ENCODE measurements around the gene MOB3C.

MOB3C gene

GRCh38 chr1:46603858-46604549 is 12.6 kb downstream of the MOB3C start, which contains the start of gene MKNK1:
TSS of gene MKNK1 (minus strand) at chr1:46604268. CDS start at chr1:46583327, 20,941 bp downstream.
- DNase-seq = peak; percentile 24 to 97 (median 84)

DNA sequence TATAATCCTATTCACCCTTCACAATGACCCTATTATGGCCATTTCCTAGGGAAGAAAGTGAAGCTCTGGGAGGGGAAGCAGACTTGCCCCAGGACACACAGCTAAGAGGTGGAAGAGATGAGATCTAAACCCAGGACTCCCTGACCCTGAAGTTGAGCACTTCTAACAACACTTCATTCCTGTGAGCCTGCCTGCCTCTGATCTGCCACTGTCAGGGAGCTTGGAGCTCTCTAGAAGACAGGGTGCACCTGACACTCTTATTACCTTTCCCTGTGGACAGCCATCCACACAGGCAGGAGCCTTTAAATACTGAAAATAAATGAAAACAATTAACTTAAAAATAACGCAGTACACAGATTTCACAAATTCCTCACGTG is 13.1 kb downstream of the MOB3C start:
- peak in 1 of 14 donors; percentile 33 for DNase-seq

DNA sequence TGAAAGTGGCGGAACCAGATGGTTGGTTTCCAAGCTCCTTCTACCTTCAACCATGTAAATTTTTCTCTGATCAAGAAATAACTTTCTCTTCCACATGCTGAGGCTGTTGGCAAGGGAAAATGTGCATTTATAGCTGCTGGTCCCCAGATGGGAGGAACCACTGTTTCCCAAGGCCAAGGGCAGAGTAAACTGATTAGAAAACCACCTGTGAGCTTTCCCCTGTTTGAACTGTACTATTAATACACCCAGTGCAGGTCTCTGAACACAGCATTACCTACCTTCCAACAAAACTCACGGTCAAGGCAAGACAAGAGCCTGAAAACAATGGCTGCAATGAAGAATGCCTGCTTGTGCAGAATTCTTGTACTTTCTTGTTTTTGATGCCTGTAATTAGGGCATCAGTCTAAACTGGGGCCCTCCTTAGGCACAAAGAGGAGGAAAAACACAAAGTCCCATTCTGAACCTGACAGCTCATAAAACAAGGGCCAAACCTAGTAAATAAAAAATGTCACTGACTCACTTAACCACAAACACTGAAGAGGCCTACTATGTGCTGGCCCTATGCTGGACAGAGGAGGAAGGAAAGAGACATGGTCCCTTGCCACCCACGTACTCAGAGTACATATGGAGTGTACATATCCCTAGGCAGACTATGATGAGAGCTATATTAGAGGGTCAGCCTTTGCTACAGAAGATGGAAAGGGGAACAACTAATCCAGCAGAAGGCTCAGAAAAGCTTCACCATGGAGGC is 15.2 kb downstream of the MOB3C start:
- DNase-seq = no peak

DNA sequence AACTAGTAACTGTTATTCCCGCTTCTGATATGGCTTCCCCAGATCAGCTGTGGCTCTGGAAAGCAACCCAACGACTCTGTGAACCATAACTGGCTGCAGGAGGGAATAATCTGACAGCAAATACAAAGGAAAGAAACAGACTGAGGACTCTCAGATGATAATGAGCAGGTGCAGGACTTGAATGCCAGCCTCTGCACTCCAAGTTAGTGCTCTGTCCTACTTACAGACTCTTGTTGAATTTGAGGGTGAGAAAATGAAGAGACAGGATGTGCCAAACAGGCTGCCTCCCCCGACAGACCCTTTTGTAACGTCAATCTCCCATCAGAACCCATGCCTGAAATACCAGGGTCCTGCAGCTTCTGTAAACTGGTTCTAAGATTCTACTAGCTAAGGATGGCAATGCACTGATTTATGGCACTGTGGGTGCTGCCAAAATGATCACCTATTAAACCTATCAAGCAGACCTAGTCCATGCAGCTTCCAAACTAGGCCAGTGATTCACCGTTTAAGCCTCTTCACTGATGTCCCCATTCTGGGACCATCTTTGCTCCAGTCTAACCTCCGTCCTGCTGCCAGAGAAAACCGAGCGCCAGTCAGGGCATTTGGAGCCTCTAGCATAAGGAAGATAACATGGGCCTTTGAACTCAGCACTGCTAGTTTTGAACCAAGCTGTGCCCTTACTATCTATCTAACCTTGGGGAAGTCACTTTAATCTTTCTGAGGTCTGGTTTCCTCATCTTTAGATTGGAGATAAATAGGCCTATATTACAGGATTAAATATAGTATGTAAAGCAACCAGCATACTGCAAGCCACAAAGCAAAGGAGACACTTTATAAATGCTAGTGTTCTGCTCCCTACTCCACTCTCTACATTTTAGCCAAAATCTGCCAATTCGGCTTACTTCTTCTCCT is 17.3 kb downstream of the MOB3C start:
- DNase-seq = no peak

DNA sequence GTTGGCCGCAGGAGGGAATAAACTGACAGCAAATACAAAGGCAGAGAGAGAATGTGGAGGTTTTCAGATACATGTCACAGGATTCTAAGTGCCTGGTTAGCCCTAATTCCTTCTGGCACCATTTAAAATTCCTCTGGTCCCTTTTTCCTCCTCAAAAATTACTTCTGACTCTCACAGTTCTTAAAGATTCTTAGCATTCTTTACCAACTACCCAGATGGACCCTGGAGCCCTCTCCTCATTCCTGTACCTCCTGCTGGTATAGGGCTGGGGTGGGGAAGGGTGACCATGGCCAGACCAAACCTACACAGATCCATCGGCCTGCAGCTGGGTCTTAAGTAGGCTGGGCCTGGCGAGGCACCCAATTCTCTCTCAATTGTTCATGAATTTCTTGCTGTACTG is 19.8 kb downstream of the MOB3C start:
- no peak for DNase-seq

- no peak for DNase-seq
These were observed 20.6 kb downstream of the MOB3C start for GRCh38 chr1:46596036-46596435.

- DNase-seq = peak in 8 of 14 donors; percentile 11 to 51 (median 33)
These were observed 21.5 kb downstream of the MOB3C start for GRCh38 chr1:46595127-46595526.

- DNase-seq = no peak
These were observed 22.5 kb downstream of the MOB3C start for GRCh38 chr1:46594063-46594462.

DNA sequence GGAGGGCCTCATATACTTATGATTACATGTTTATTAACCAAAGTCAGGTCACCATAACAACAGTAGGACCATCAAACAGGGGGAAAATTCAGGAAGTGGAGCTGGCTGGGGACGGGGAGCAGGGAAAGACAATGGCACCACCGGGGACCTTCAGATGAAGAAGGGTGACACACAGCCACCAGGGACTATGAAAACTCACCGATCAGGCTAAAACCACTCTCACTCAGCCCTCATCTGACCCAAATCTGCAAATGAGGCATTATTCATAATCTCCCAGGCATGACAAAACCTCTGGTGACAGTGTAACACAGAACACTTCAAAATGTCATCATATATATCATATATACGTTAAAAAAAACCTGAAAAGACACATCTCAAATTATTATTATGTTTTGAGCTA is 23.8 kb downstream of the MOB3C start:
- no peak for DNase-seq

DNA sequence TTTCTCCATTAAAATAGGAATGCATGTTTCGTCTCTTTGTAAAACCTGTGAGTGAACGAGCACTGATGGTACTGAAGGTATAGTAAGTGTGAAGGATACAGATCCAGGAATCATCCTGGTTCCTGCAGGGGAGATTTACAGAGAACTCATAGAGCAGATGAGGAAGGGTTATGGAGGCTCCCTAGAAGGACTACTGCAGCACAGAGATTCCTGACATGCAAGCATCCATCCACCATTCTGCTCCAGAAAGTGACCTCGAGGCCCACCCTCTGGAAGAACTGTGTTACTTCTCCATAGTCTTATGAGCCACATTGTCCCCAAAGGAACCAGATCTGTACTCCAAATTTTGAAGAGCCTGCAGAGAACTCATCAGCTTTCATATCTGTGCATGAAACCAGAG is 27.1 kb downstream of the MOB3C start:
- DNase-seq = no peak

DNA sequence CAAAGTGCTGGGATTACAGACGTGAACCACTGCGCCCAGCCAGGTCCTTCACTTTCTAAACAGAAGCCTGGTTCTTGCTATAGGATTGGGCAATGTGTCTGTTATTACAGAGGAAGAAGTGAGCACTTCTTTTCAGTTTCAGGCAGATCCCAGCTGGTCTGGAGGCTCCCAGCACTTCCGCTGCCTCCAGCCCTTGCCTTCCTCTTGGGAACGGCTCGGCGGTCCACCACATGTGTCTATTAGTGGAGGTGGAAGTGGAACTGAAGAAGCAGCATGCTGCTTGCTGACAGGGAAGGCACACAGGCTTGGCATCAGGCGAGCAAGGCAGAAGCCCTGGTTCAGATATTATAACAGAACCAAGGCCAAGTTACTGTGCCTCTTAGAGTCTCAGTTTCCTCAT is 29.5 kb downstream of the MOB3C start:
- peak in 6 of 14 donors; percentile 12 to 56 (median 38) for DNase-seq

- DNase-seq = peak in 2 of 14 donors; percentile 33 to 36
These were observed 31.2 kb downstream of the MOB3C start for GRCh38 chr1:46585312-46585938.

DNA sequence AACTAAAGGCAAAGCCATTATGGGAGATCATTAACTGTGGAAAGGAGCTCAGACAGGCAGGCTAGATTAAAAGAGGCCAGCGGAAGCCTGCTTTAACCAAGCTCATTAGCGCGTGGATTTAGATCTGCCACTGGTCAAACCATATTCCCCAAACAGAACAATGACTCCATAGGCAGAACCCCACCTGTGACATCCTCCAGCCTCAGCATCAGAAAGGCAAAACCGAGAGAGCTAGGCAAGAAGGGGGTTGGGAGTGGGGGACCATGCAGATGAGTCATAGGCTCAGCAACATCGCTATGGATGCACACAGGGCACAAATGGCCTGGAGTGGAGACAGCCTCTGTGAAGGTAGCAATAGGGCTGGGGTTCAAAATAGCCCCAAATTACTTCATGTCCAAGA is 33.1 kb downstream of the MOB3C start:
- DNase-seq = no peak

DNA sequence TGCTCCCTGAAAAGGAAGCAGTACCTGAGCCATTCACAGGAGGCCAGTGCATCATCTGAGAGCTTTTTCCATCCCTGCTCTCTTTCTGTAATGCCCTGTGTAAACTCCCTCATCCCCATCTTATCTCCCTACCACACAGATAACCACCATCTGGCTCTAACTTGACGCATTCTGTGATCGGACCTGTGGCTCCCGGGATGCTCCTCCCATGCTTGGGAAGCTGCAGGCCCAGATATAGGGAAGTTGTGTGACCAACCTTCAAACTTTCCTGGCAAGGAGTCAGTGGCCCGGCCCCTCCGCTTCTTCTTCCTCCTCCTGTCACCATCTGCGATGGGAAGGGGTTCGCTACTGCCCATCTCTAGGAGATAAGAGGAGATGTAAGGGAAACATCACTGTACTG is 33.6 kb downstream of the MOB3C start:
- DNase-seq = no peak

DNA sequence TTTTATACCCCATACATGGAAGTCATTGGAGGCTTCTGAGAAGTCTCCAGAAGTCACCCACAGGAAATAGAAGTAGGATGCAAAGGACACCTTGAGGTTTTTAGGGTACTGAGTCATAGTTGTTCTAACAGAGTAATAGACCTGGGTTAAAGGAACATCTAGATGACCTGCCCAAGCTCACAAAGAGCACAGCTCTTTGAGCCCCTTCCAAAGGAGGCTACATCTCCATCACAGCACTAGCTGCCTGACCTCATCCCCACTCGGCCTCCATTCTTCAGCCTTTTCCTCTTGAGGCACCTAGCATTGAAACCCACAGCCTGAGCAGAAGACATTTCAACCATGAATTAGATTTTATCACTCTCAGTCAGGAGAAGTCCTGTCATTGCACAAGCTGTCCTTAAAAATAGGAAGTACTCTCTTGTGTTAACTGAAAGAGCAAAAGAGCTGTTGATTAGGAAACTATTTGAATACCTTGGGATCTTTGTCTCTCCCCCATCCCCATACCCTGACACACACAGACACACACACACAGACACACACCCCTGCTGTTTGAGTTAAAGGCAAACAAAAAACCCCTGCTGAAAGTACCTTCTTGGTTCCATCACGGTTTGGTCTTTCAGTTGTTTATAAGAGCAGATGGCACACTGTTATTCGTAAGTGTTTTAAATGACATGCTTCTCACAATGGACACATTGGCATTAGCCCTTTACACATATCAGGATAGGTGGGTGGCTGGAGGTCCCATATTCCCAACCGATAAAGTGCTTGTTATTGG is 34.7 kb downstream of the MOB3C start:
- DNase-seq = no peak

DNA sequence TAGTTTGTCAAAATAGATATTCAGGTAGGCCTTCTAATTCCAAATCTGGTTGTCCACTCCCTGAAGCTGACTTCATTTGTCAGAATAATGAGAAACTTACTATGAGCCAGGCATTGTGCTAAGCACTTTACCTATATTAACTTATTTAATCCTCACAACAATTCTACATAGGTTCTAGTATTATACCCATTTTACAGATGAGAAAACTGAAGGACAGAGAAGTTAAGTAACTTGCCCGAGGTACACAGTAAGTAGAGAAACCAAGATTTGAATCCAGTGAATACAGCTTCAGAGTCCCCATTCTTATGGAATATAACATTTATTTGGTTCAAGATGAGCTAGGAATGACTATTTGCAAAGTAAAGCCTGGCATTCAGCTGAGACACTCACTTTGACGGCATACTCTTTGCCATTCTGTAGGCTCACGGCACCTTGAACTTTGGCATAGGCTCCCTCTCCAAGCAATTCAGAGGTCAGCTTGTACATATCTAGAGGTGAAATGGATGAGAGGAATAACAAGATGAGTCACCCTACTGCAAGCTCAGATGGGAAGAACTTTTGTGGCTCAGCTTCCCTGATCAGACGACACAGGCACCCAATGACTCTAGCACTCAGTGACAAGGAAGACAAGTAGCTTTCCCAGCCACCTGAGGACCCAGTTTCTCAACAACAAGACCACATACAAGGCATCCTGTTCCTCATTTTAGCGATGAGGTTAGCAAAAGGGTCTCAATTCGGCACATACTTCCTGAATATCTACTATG is 36.3 kb downstream of the MOB3C start:
- no peak for DNase-seq

GRCh38 chr1:46577671-46578070 is 38.9 kb downstream of the MOB3C start:
- no peak for DNase-seq

GRCh38 chr1:46576596-46576995 is 40.0 kb downstream of the MOB3C start:
- DNase-seq = peak in 3 of 14 donors; percentile 12 to 59 (median 24)

- DNase-seq = no peak
These were observed 40.8 kb downstream of the MOB3C start for GRCh38 chr1:46575778-46576177.

DNA sequence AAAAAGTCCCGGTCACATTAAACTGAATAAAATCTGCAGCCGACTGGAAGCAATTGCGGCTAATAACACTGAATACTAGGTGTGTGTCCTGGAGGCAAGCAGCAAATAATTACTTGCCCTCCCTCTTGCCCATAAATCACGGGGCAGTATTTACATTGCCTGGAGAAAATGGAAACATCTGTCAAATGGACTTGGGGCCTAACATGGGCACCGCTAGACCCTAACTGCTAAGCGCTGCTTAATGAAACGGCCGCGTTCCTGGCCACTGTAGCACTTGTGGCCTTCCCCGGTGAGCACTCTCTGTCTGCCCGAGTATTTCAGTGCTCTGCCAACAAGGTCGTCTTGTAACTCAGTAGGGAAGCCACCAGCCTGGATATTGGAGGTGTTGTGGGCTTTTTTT is 41.3 kb downstream of the MOB3C start:
- peak in 1 of 14 donors; percentile 20 for DNase-seq

DNA sequence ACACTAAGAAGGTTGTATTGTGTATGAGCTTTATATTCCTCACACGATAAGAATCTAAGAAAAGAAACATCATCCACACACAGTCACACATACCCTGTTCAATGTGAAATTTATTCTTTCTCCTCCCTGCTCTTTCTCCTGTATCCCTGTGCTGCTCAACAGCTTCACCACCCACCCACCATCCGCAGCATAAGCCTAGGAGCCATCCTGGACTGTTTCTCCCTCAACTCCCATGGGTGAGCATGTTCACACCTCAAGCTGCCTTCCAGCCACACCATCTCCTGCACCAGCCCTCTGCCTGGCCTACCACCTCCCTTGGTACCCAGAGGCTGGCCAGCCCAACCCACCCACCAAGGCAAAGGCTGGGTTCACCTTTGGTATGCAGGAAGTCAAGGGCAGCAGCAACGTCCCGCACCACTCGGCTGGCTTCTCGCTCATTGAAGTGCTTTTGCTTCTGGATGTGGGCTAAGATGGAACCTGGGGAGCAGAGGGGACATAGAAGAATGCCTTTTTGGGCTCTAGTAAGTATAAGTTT is 44.9 kb downstream of the MOB3C start:
- no peak for DNase-seq
